GM12878 (cell line): Measurements from ENCODE around the gene LGALS4. TPM values are rescaled to one million over a fixed set of nuclear protein-coding genes. Genes with fewer than 3 reads are reported as not detected.

ENCODE experiments used
- ATAC-seq: fragments of 200-7000 bp; cut with Tn5 transposase; 3 replicates; pipeline ENCODE4 v1.9.1; 2020; ENCODE audit warnings: mild to moderate bottlenecking, moderate library complexity
- BruUV-seq: library from RNA; stranded (reverse); fragments of 400-500 nt; replicated peaks from 2 replicates; lab custom pipeline; 2021; lab: Mats Ljungman, UMichigan
- CTCF ChIA-PET: fragments of 300-600 bp; sonication (Branson Sonifier 250); formaldehyde crosslinking; extraction: SDS; loops from one replicate; lab custom pipeline; 2021; ENCODE audit warnings: inconsistent platforms; lab: Yijun Ruan, JAX
- POLR2A ChIA-PET: fragments of 350-600 bp; formaldehyde crosslinking; extraction: SDS; loops from one replicate; lab custom pipeline; 2021; ENCODE audit warnings: inconsistent platforms; lab: Charles Lee
- RAD21 ChIA-PET: fragments of 300-600 bp; sonication (Branson Sonifier 250); formaldehyde crosslinking; loops from one replicate; lab custom pipeline; 2023; ENCODE audit warnings: antibody characterized with exemption; ENCODE audit not compliant: unreplicated experiment; lab: Charles Lee
- SMC1A ChIA-PET: fragments of 300-600 bp; sonication (Branson Sonifier 250); formaldehyde crosslinking; loops from one replicate; lab custom pipeline; 2023; ENCODE audit not compliant: unreplicated experiment, uncharacterized antibody; lab: Charles Lee
- DNase-seq: peaks from one replicate; pipeline ENCODE4 v3.0.0-alpha.2; 2011; ENCODE audit warnings: low read depth, low spot score
- FAIRE-seq: peaks from 3 replicates; lab custom pipeline; 2011; peaks lifted over from hg19 to GRCh38; lab: Jason Lieb, UNC
- H2AFZ ChIP-seq: 2 replicates; pipeline ENCODE4 v1.6.0; 2011; ENCODE audit warnings: low read depth, low read length, control low read depth; ENCODE audit not compliant: control insufficient read depth
- H3K27ac ChIP-seq: 2 replicates; pipeline ENCODE4 v1.5.1; 2011; ENCODE audit warnings: control low read depth; ENCODE audit not compliant: control insufficient read depth, insufficient read depth
- H3K27me3 ChIP-seq, 2 experiments: replicated peaks in 1 of 2; 2 replicates each; pipeline versions ENCODE4 v1.6.0 to v1.6.1; 2011; ENCODE audit warnings: low read length in 1 of 2; ENCODE audit not compliant: control insufficient read depth in 2 of 2, insufficient read depth in 2 of 2
- H3K36me3 ChIP-seq, 2 experiments: 2 replicates each; pipeline ENCODE4 v1.5.1; 2011; ENCODE audit warnings: low read length in 1 of 2; ENCODE audit not compliant: control insufficient read depth in 2 of 2, insufficient read depth in 2 of 2
- H3K4me1 ChIP-seq: 2 replicates; pipeline ENCODE4 v1.6.1; 2011; ENCODE audit warnings: mild to moderate bottlenecking, low read length, moderate library complexity, mixed read lengths; ENCODE audit not compliant: control insufficient read depth, insufficient read depth
- H3K4me2 ChIP-seq: 2 replicates; pipeline ENCODE4 v1.6.0; 2011; ENCODE audit warnings: control low read depth; ENCODE audit not compliant: control insufficient read depth, insufficient read depth
- H3K4me3 ChIP-seq: fragments of 200-600 bp; sonication (generic); 2 replicates; pipeline ENCODE4 v1.5.1; 2016
- H3K79me2 ChIP-seq: 2 replicates; pipeline ENCODE4 v1.6.0; 2011; ENCODE audit warnings: low read length; ENCODE audit not compliant: control insufficient read depth, insufficient read depth
- H3K9ac ChIP-seq: 2 replicates; pipeline ENCODE4 v1.8.0; 2011; ENCODE audit warnings: low read length, control low read depth, mixed read lengths; ENCODE audit not compliant: control insufficient read depth, insufficient read depth
- H3K9me3 ChIP-seq: replicated peaks from 3 replicates; pipeline ENCODE4 v1.5.1; 2011; ENCODE audit warnings: mild to moderate bottlenecking, low read length; ENCODE audit not compliant: control insufficient read depth, insufficient read depth
- H4K20me1 ChIP-seq: 2 replicates; pipeline ENCODE4 v1.6.0; 2011; ENCODE audit not compliant: control insufficient read depth, insufficient read depth
- IRF5 ChIP-seq: fragments of 450-650 bp; IDR thresholded peaks from 2 replicates; pipeline ENCODE4 v1.6.1; 2017; ENCODE audit warnings: borderline replicate concordance
- NR2F1 ChIP-seq: fragments of 450-650 bp; conservative IDR thresholded peaks from 2 replicates; pipeline ENCODE4 v1.6.1; 2017; ENCODE audit warnings: mild to moderate bottlenecking
- NRF1 ChIP-seq: conservative IDR thresholded peaks from 2 replicates; pipeline ENCODE4 v1.6.1; 2011; ENCODE audit warnings: mild to moderate bottlenecking, low read depth, low read length, improper control_type of control experiment
- POLR2A ChIP-seq: IDR thresholded peaks from 2 replicates; pipeline ENCODE4 v1.6.1; 2011; ENCODE audit warnings: low read depth, mild to moderate bottlenecking, low read length
- RB1 ChIP-seq: fragments of 450-650 bp; formaldehyde crosslinking; IDR thresholded peaks from 2 replicates; pipeline ENCODE4 v1.6.1; 2017; ENCODE audit warnings: mild to moderate bottlenecking, borderline replicate concordance
- WGBS: methylation state at CpG from one replicate; pipeline ENCODE4 v1.1.6; 2016; ENCODE audit warnings: low lambda C conversion rate; ENCODE audit not compliant: insufficient replicate concordance, insufficient coverage; ENCODE audit errors: missing lambda C conversion rate; 5-methylcytosine and 5-hydroxymethylcytosine counted together
- in situ Hi-C: fragments of 300-500 bp; cut with MboI; formaldehyde crosslinking; loops from 9 replicates; pipeline ENCODE4 v1.14.3; 2018; ENCODE audit warnings: mixed read lengths
- intact Hi-C: fragments of 100-400 bp; cut with micrococcal nuclease; formaldehyde crosslinking; loops from one replicate; pipeline ENCODE4 v1.14.2; 2022; ENCODE audit not compliant: unreplicated experiment
- polyA plus RNA-seq, 11 experiments: library from polyadenylated mRNA; depleted of rRNA in 4 of 11; unstranded in 6 of 11; stranded (reverse) in 5 of 11; fragments of >200 nt; fragmentation: Nextera tagmentation in 4 of 11; fragmentation: Illumina TruSeq in 1 of 11; extraction: Ambion mirVana in 4 of 11; extraction: Trizol in 1 of 11; gene quantifications; 1 replicate in 1 of 11; 2 replicates in 10 of 11; pipeline versions ENCODE4 v1.2.1 to v1.2.3, GENCODE V29; 2011 to 2016; ENCODE audit warnings: inconsistent platforms in 2 of 11, missing spikeins in 2 of 11, low read depth in 1 of 11
- total RNA-seq, 4 experiments: library from RNA; depleted of rRNA in 3 of 4; stranded (reverse); fragments of >200 nt in 3 of 4; fragmentation: Illumina TruSeq in 1 of 4; extraction: Trizol in 1 of 4; gene quantifications; 2 replicates each; pipeline versions ENCODE4 v1.2.1 to v1.2.3, GENCODE V29; 2013 to 2021

Gene LGALS4
- total and polyA plus RNA-seq, 10 of the 15 experiments (the other 5 are each of a cell fraction or from before 2014, with no cell fraction given) = 0.13 to 2.1 (median 0.26) TPM; not detected in 4

- in situ Hi-C loops = no loop called here
- H3K4me1 ChIP-seq = peaks cover 26% of the 10 kb centered on the region
- POLR2A ChIA-PET = interaction anchor here (3.8 kb wide), 1 partner anchor 12 kb away, joined by 43 read pairs; the partner anchor contains the start of gene ECH1
- RAD21 ChIA-PET = interaction anchor here (0.8 to 1.2 kb wide), 3 partner anchors 14 to 42 kb away, joined by 3 to 4 read pairs (median 4); partner anchors contain the start of gene ECH1
- DNase-seq (no peak), ATAC-seq (no peak), FAIRE-seq (no peak)
- peaks cover 12% of the 10 kb centered on the region for H4K20me1 ChIP-seq
- H2AFZ ChIP-seq = no peak overlapping the region
- BruUV-seq = no TSS peak
- H3K4me2 ChIP-seq = peak overlapping the region; percentile 41
- no peak overlapping the region for H3K4me3 ChIP-seq
- TF ChIP-seq RB1 (no peak), POLR2A (peak; percentile 28; the same call in 1 of the 2 replicates), NRF1 (no peak), NR2F1 (no peak), IRF5 (no peak)
- H3K27me3 ChIP-seq = no peaks in the 10 kb centered on the region
- H3K36me3 ChIP-seq = peaks cover 35 to 60% of the 10 kb centered on the region in 2 experiments
- 94% methylated on average over 14 of the region's 14 CpGs for WGBS
- no peak overlapping the region for H3K9ac ChIP-seq
- intact Hi-C loops = no loop called here
- SMC1A ChIA-PET = interaction anchor here (1.0 kb wide), 2 partner anchors 24 to 85 kb away, joined by 3 read pairs; partner anchors contain the start of genes MRPS12 and SARS2
- no peak overlapping the region for H3K27ac ChIP-seq
- H3K79me2 ChIP-seq = peaks cover 61% of the 10 kb centered on the region
- no peaks in the 10 kb centered on the region for H3K9me3 ChIP-seq
- CTCF ChIA-PET = interaction anchor here (0.9 to 4.1 kb wide), 3 partner anchors 15 to 42 kb away, joined by 3 to 20 read pairs (median 3); no protein-coding TSS in a partner anchor
Observed at GRCh38 chr19:38845374-38846024, 32.8 kb upstream of the LGALS4 start.
